Activated CD4-positive, alpha-beta T cell treated with anti-CD3 and anti-CD28 coated beads, Interleukin-2, Interleukin-6, amounts not matched to agents 100 ng/mL and 50 ng/mL, durations not matched to agents 16 hours and 8 hours (primary cell): ENCODE measurements around the gene EIF4E.
"Not testable (repeated sequence)": the region's sequence is repeated elsewhere in the genome, so short reads cannot be mapped to it uniquely, and the experiment has no call there.

Experiments used
- DNase-seq: peaks from one replicate; pipeline ENCODE4 v3.0.0-alpha.2; 2020

The EIF4E gene

GRCh38 chr4:98930311-98930865 lies 1.5 kb upstream of the EIF4E start:
- peak; percentile 26 for DNase-seq

- DNase-seq: peak; percentile 92
Measured at GRCh38 chr4:98929341-98930267, 671 bp upstream of the EIF4E start.

GRCh38 chr4:98928131-98928504 lies 815 bp downstream of the EIF4E start:
- DNase-seq: peak; percentile 88

- DNase-seq: not testable (repeated sequence)
Measured at GRCh38 chr4:98926257-98926656, 2.7 kb downstream of the EIF4E start.

- no peak for DNase-seq
Measured at GRCh38 chr4:98921292-98921691, 7.6 kb downstream of the EIF4E start.

GRCh38 chr4:98919996-98920395 lies 8.9 kb downstream of the EIF4E start:
- DNase-seq: no peak

- DNase-seq: not testable (repeated sequence)
Measured at GRCh38 chr4:98910728-98911127, 18.2 kb downstream of the EIF4E start.

- no peak for DNase-seq
Measured at GRCh38 chr4:98909646-98910401, 19.1 kb downstream of the EIF4E start.

- DNase-seq: no peak
Measured at GRCh38 chr4:98908703-98909262, 20.1 kb downstream of the EIF4E start.

- no peak for DNase-seq
Measured at GRCh38 chr4:98908182-98908581, 20.8 kb downstream of the EIF4E start.

GRCh38 chr4:98905839-98906238 lies 23.1 kb downstream of the EIF4E start:
- no peak for DNase-seq

- no peak for DNase-seq
Measured at GRCh38 chr4:98905297-98905696, 23.6 kb downstream of the EIF4E start.

- DNase-seq: no peak
Measured at GRCh38 chr4:98903963-98904362, 25.0 kb downstream of the EIF4E start.

GRCh38 chr4:98903561-98903960 lies 25.4 kb downstream of the EIF4E start:
- no peak for DNase-seq

GRCh38 chr4:98899277-98899676 lies 29.7 kb downstream of the EIF4E start:
- no peak for DNase-seq

GRCh38 chr4:98891478-98892337 lies 37.2 kb downstream of the EIF4E start:
- no peak for DNase-seq

GRCh38 chr4:98890702-98891455 lies 38.1 kb downstream of the EIF4E start:
- DNase-seq: no peak

- DNase-seq: no peak
Measured at GRCh38 chr4:98887145-98887544, 41.8 kb downstream of the EIF4E start.

GRCh38 chr4:98886382-98886781 lies 42.6 kb downstream of the EIF4E start:
- not testable (repeated sequence) for DNase-seq

GRCh38 chr4:98880884-98881283 lies 48.0 kb downstream of the EIF4E start:
- DNase-seq: not testable (repeated sequence)

- DNase-seq: no peak
Measured at GRCh38 chr4:98879515-98879914, 49.4 kb downstream of the EIF4E start.

- peak; percentile 20 for DNase-seq
Measured at GRCh38 chr4:98873059-98873458, 55.9 kb downstream of the EIF4E start.
